Measurements from ENCODE around the gene RHCE. TPM values are rescaled to one million over a fixed set of nuclear protein-coding genes. Genes with fewer than 3 reads are reported as not detected.

Gene RHCE
- total RNA-seq, result 0.69 and 1.8 TPM in 2 replicates

GRCh38 chr1:25420715-25421114 lies at the start of gene RHCE:
Gene RHCE (minus strand): TSS chr1:25420825. CDS start chr1:25420786, 39 bp downstream.

GRCh38 chr1:25430073-25430966 lies 9.7 kb upstream of the RHCE start, which contains the start of gene MACO1:
Gene MACO1 (plus strand): TSS chr1:25430897. CDS start chr1:25431099, 202 bp downstream.

GRCh38 chr1:25338188-25338981 lies 82.2 kb downstream of the RHCE start, which contains the start of gene TMEM50A:
Gene TMEM50A (plus strand): TSS chr1:25338334. CDS start chr1:25340487, 2,153 bp downstream.

Other genes starting within 250 kb of the RHCE start
- 35.0 and 45.5 TPM in 2 replicates for gene SYF2, start 188.3 kb downstream of the RHCE start, total RNA-seq
- gene RSRP1, start 173.4 kb downstream of the RHCE start, total RNA-seq, result 196 and 200 TPM in 2 replicates
- gene RHD, start 148.3 kb downstream of the RHCE start, total RNA-seq, result 0.09 and 0.33 TPM in 2 replicates
- gene TMEM50A, start 82.5 kb downstream of the RHCE start, total RNA-seq, result 261 and 612 TPM in 2 replicates
- gene MACO1, start 10.1 kb upstream of the RHCE start, total RNA-seq, result 27.1 and 35.2 TPM in 2 replicates
- 10.6 and 16.6 TPM in 2 replicates for gene LDLRAP1, start 122.8 kb upstream of the RHCE start, total RNA-seq
- 1.5 and 1.8 TPM in 2 replicates for gene MAN1C1, start 196.0 kb upstream of the RHCE start, total RNA-seq